NCI-H524 treated with DMSO at 0.1 percent for 48 hours (cell line): ENCODE results near the gene SEC22A.
"Not testable (repeated sequence)": the region's sequence is repeated elsewhere in the genome, so short reads cannot be mapped to it uniquely, and the experiment has no call there.

ENCODE experiments used
- DNase-seq: peaks from one replicate; lab custom pipeline; 2025; lab: John Stamatoyannopoulos, UW

SEC22A gene

DNA sequence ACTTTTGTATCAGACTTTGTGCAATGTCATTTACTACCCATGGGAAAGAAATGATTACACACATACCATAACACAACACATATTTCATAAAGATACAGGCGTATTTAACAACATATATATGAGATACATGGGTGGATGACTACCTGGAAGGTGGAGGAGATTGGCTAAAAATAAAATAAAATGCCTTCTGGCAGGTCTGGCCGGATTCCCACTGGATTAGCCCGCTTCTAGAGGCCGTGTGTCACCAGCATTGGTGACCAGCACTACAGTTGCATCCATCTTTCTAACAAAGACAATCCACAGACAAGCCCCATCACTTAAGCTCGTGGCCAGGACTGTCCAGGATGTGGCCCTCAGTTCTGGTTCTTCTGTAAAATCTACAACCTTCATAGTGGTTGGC lies 21.0 kb upstream of the SEC22A start:
- no peak for DNase-seq

DNA sequence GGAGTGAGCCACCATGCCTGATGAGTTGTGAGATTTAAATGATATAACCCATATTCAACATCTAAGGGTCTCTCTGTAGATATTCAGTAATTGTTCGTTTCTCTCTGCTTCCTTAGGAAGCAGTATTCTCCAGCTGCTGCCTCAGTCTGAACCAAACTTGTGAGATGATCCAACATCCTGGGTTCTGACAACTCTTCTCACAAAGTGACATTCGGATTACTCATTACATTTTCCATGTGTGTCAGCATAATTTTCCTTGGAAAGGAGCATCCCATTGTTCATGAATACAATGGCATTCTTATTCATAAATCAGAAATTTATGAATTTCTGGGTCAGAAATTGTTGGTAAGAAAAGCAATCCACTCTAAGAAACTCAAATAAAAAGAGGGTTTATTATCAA lies 15.0 kb upstream of the SEC22A start:
- DNase-seq = no peak

DNA sequence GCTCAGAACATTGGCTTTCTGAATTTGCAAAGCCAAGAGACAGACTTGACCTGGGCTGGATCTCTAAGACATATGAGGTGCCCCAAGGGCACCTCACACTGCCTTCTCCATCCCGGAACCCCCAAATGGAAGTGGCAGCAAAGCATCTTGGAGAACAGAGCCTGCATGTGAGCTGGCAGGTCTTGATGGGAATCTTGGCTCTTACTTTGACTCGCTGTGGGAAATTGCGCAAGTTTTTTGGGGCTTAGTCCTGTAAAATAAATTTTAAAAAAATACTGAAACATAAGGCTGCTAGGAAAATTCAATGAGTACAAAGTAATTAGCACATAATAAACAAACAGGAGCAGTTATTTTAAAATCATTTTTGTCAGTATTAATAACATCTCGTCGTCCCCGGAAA lies 13.7 kb upstream of the SEC22A start:
- no peak for DNase-seq

DNA sequence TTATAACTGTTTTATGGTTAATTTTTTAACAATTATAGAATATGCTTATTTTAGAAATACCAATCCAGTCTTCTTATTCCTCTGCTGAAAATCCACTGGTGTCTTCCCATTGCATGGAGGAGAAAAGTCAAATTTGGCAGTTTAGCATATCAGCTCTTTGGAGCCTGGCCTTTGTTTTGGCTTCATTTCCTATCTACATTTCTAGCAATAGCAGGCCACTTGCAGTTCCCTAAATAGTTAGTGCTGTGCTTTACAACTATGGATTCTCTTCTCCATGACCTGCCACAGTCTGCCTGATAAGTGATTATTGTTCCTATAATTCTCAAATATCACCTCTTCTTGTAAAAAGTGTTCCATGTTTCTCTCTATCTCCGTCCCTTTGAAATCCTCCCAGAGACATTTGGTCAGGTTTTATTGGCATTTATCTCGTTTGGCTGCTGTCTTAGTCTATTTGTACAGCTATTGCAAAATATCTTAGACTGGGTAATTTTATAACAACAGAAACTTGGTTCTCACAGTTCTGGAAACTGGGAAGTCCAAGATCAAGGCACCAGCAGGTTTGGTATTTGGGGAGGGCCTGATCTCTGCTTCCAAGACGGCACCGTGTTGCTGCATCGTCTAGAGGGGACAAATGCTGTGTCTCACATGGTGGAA lies 8.2 kb upstream of the SEC22A start:
- no peak for DNase-seq

DNA sequence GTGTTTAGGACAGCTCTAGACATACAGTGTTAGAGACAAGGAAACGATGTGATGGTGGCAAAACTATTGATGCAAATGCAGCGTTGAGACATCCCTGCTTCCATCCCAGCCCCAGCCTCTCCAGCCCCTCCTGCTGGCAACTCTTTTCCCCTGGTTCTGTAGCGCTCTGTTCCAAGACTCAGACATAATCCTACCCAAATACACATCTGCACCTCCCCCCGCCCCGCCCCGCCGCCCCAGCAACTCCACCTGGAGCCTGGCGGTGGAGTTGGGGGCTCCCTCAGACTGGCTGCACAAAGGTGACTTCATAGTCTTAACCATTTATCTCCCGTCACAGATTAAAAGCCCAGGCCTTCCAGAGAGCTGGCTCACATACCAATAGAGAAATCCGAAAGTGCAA lies 7.2 kb upstream of the SEC22A start:
- peak; percentile 15 for DNase-seq

DNA sequence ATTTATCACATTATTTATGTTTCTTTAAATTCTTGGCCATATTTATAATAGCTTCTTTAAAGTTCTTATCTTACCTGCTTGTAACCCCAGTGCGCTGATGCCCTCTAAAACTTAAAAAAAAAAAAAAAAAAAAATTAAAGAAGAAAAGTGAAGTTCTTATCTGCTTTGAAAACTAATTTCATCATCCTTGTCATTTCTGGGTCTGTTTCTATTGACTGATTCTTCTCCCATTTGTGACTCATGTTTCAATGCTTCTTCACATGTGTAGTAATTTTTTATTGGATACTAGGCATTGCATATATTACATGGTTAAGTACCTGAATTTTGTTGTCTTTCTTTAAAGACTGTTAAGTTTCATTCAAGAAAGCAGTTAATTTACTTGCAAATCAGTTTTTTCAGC lies 3.4 kb upstream of the SEC22A start:
- DNase-seq = no peak

DNA sequence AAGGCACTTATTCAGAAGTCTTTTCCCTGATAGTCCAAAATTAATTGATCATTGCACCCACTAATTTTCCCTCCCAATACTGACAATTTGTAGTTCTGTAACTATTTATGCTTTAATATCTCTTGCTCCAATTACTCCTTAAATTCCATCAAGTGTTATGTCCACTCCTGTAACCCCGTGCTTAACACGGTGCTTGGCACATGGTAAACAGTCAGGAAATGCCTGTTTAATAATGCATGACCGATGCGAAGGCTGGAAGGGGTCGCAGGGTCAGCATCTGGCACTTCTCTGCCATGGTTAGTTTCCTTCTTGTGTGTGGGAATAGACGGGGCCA lies 553 bp upstream of the SEC22A start:
- no peak for DNase-seq

DNA sequence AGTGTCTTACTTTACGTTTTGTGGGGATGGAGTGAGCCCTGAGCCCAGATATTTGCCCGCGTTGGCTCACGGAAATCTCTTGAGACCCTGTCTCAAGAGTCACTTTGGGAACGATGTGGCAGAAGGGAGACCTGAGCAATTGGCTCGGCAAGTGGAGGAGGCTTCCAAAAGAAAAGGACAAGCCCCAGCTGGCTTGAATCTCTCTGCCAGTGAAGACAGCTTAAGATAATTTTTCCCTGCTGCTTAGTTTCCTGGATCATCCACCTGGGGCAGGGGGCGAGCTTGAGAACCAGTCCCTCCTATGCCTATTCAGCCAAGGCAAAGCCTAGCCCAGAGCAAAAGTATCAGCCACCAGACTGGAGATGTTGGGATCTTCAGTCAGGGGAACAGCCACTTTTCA lies 708 bp downstream of the SEC22A start:
- peak; percentile 72 for DNase-seq

DNA sequence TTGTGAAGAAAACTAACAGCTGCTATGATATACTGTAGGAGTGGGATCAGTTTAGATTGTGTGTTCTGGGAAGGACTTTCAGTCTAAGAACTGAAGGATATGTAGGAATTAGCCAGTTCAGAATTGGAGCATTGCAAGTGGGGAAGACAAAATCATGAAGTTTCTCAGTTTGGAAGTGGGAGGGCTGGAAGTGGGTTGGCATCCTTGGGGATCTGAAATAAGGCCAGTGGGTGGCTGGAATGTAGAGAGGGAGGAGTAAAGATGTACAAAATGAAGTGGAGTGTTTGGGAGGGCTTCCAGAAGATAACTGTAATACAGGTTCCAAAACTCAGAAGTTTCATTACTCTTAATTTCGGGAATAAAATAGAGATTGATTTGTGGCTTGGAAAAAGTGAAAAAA lies 17.2 kb downstream of the SEC22A start:
- no peak for DNase-seq

DNA sequence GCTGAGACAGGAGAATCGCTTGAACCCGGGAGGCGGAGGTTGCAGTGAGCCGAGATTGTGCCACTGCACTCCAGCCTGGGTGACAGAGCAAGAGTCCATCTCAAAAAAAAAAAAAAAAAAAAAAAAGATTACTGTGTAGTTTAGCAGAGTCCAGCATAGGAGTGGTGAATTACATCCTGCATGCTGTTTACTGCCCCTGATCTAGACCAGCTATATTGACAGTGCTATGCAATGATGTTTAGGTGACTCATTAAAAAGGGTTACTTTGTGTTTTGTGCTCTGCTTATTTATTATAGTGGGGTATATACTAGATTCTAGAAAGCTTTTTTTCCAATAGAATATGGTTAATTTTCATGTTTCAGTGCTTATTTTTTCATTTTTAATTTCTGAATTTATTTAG lies 19.6 kb downstream of the SEC22A start:
- DNase-seq = not testable (repeated sequence)

DNA sequence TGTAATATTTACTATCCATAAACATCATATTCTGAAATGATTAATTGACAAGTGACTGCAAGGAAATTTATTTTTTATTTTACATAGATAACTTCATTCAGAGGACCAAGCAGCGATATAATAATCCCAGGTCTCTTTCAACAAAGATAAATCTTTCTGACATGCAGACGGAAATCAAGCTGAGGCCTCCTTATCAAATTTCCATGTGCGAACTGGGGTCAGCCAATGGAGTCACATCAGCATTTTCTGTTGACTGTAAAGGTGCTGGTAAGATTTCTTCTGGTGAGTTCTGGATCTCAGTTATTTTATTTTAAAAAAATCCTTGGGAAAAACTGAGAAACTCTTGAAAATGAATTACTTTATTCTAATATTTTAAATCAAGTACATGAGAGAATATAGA lies 23.3 kb downstream of the SEC22A start:
- no peak for DNase-seq

DNA sequence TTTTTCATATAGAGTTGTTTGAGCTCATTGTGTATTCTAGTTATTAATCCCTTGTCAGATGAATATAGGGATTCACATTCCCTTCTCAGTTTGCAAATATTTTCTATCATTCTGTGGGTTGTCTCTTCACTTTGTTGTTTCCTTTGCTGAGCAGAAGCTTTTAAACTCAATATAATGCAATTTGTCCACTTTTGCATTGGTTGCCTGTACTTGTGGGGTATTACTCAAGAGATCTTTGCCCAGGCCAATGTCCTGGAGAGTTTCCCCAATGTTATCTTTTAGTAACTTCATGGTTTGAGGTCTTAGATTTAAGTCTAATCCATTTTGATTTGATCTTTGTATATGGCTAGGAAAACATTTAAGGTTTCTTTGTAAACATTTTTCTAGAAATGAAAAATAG lies 24.8 kb downstream of the SEC22A start:
- no peak for DNase-seq

DNA sequence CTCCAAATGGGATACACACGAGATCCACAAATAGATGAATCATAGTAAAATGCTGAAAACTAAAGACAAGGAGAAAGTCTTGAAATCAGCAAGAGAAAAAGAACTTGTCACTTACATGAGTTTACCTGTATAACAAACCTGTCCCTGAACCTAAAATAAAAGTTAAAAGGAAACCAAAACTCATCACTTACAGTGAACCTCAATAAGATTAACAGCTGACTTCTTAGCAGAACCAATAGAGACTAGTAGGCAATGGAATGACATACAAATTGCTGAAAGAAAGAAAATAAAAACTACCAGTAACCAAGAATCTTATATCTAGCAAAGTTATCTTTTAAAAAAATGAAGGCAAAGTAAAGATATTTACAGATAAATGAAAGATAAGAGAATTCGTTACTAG lies 27.4 kb downstream of the SEC22A start:
- no peak for DNase-seq

DNA sequence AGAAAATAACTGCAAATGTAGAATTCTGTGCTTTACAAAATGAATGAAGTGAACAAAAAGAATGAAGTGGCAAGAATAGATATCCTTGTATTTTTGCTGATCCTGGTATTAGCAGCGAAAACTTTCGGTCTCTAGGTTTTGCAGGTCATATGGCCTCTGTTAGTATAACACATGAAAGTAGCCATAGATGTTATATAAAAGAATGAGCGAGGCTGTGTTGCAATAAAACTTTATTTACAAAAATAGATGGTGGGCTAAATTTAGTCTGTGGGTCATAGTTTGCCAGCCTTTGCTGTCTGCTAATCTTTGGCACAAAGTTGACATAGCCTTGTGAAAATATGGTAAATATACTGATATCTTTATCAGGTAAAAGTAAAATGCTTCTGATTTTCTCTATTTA lies 35.2 kb downstream of the SEC22A start:
- DNase-seq = no peak

DNA sequence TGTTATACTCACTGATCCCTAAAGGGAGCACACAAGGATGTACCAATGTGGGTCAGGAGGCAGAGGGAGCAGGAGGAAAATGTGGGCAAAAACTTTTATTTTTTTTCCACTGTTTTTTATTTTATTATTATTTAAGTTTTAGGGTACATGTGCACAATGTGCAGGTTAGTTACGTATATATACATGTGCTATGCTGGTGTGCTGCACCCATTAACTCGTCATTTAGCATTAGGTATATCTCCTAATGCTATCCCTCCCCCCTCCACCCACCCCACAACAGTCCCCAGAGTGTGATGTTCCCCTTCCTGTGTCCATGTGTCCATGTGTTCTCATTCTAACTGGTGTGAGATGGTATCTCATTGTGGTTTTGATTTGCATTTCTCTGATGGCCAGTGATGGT lies 37.4 kb downstream of the SEC22A start:
- DNase-seq = not testable (repeated sequence)

DNA sequence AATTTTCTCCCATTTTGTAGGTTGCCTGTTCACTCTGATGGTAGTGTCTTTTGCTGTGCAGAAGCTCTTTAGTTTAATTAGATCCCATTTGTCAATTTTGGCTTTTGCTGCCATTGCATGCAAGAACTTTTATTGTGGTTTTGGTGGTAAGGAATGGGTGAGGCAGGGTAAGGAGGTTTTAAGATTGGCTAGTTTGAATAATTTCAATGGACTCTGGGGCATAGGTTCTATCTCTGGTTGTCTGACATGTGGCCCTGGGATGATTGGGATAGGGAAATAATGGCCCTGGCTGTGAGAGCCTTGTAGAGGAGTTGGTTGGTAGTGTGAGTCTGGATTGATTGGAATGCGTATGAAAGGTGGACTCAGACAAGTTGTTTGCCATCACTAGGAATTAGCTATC lies 38.0 kb downstream of the SEC22A start:
- no peak for DNase-seq

DNA sequence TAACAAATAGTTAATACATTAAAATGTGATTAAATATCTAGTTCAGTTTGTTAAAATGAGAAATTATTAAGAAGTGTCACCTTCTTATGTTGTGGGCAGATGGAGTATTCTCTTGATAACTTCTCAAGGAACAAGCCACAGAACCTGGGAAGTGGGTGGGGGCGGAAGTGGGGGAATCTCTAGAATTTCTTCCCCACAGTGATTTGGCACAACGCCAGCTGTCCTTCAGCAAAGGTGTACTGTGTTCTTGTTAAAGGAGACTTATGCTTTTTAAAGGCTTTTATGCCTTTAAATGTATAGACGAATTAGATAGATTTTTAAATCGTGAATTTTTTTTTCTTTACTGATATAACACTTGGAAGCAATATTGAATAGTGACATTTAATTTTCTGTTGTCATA lies 42.4 kb downstream of the SEC22A start:
- DNase-seq = no peak

DNA sequence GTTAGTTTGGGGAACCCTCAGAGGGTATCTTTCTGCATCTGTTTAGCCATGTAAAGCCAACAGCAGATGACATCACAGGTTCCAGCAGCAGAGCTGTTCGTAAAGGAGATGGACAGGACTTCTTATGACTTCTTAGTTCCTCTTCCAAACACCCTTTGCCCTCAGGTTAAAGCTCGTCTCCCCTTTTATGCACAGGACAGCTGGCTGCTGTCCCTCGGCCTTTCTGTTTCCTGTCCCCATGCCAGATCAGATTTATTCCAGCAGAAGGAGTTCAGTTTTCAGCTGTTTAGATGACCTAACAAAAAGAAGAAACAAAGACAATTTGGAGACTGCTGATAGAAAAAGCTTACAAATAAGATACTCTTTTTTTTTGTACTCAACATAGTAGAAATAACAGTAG lies 45.1 kb downstream of the SEC22A start:
- no peak for DNase-seq

DNA sequence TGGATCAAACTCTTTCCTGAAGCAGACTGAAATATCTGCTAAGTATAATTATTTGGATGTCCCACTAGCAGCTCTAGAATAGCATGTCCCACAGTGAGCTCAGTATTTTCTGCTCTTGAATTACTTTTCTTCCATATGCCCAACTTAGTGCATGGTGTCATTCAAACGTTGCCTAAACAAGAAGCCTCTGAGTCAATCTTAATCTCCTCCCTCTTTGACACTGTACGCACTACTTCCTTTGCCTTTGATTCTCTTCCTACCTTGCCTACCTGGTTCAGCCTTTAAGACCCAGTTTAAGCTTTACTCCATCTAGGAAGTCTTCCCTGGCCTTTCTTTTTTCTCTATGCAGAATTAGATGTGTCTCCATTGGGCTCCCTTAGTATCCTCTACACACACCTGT lies 54.5 kb downstream of the SEC22A start:
- DNase-seq = no peak

DNA sequence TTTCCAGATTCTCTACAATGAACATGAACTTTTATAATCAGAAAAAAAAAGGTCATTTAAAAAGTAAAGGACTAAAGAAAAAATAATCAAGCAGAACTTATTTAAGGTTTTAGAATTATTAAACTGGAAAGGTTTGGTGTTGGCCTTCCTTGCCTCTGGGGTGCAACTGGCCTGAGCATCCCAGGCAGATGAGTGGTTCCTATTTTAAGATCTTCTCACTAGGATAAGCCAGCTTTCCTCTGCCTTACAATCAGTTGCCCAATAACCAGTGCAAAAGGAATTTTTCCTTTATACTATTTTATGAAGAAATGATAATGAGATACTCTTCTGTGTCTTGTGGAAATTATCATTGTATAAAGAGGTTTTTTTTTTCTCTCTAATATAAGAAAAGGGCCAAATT lies 56.6 kb downstream of the SEC22A start:
- no peak for DNase-seq

DNA sequence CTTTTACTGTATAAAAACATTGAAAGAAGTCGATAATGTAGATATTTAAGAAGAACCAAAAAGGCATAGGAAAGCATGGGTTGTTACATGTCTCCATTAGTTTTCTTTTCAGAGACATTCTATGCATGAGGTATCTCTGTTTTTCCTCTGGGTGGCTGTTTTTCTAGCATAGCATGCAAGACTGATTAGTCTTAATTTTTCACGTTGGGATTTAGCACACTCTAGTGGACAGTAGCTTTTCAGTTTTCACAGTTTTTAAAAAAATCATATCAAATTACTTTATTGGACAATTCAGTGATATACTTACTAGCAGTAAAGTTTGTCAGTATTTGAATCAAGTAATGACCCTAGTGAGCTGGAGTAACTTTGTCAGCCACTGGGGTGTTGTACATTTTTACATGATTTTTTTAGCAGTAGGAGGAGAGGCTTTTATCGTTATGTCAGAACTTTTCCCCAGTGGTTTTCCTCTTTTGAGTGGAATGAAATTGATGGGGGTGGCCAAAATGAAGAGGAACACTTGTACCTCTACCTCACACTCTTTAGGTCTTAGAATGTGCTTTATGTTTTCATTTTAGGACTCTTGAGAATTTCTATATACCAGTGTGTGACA lies 57.2 kb downstream of the SEC22A start:
- peak; percentile 57 for DNase-seq

DNA sequence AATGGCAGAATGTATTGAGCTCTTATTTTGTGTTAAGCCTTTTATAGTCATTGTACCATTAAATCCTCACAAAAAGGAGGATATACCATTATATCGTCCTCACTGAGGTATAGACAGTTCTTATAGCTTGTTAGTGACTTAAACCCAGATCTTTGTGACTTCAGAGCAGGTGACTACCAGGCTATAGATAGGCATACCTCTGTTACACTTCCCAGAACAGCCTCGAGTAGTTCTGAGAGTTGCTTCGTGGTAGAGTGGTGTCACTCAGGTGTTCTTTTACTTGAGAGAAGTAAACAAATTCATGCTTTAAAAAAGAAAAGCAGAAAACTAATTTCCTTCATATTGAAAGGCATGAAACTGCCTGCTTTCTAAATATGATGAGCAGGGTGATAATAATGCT lies 59.9 kb downstream of the SEC22A start:
- DNase-seq = no peak

DNA sequence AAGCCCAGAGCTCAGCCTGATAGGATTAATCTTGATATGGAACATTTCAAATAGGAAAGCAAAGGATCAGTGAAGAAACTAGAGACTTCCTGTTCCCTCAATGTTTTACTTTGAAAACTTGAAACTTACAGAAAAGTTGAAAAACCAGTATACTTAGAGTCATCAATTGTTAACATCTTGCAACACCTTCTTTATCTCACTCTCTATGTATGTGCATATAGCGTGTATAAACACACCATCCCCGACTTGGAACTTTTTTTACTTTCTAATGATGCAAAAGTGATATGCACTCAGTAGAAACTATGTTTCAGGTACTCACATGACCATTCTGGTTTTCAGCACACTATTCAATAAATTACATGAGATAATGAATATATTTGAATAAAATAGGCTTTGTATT lies 60.5 kb downstream of the SEC22A start:
- no peak for DNase-seq

DNA sequence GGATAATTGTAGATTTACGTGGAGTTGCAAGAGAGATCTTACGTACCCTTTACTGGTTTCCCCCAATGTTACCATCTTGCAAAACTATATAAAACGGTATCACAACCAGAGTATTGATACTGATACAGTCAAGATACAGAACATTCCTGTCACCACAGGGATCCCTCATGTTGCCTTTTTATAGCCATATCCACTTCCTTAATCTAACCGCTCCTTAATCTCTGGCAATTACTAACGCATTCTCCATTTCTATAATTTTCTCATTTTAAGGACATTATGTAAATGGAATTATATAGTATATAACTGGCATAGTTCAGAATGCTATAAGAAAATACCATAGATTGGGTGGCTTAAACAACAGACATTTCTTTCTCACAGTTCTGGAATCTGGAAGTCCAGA lies 61.1 kb downstream of the SEC22A start:
- no peak for DNase-seq

DNA sequence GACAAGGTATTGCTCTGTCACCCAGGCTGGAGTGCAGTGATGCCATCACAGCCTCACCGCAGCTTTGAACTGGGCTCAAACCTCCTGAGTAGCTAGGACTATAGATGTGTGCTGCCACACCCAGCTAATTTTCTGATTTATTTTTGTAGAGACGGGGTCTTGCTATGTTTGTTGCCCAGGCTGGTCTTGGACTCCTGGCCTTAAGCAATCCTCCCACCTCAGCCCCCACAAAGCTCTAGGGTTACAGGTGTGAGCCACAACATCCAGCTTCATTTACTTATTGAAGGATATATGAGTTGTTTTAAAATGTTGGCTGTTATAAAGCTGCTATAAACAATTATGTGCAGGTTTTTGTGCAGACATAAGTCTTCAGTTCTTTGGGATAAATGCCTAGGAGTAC lies 62.2 kb downstream of the SEC22A start:
- DNase-seq = no peak
